Measurements from ENCODE around the gene UBE2I. TPM values are rescaled to one million over a fixed set of nuclear protein-coding genes. Genes with fewer than 3 reads are reported as not detected.

Gene UBE2I
- total RNA-seq, 1 donor from 2014 or later, result 141 TPM

DNA sequence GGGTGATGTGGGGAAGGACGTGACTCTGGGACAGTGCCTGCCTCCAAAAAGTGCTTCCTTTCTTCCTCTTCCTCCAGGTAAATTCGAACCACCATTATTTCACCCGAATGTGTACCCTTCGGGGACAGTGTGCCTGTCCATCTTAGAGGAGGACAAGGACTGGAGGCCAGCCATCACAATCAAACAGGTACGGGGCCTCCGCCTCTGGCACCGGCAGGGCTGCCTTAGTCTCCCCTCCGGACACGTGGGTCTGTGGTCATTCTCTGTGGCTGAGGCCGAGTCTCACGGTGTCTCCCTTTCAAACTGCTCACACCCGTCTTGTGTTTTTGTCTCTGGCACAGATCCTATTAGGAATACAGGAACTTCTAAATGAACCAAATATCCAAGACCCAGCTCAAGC, 10.7 kb downstream of the UBE2I start:
- H3K9me3 ChIP-seq, result no peaks in the 10 kb centered on the region
- no peaks in the 10 kb centered on the region for H3K4me1 ChIP-seq
- intact Hi-C loops (cut with DNase I), result no loop called here
- no peak overlapping the region for H3K27ac ChIP-seq
- TF ChIP-seq, protein P1, sequence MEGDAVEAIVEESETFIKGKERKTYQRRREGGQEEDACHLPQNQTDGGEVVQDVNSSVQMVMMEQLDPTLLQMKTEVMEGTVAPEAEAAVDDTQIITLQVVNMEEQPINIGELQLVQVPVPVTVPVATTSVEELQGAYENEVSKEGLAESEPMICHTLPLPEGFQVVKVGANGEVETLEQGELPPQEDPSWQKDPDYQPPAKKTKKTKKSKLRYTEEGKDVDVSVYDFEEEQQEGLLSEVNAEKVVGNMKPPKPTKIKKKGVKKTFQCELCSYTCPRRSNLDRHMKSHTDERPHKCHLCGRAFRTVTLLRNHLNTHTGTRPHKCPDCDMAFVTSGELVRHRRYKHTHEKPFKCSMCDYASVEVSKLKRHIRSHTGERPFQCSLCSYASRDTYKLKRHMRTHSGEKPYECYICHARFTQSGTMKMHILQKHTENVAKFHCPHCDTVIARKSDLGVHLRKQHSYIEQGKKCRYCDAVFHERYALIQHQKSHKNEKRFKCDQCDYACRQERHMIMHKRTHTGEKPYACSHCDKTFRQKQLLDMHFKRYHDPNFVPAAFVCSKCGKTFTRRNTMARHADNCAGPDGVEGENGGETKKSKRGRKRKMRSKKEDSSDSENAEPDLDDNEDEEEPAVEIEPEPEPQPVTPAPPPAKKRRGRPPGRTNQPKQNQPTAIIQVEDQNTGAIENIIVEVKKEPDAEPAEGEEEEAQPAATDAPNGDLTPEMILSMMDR (IDR thresholded peaks at IDR 0.05), result no peak
- DNase-seq (ENCODE audit: low spot score in 2 of 2), result no peak
- peaks cover 91 to 94% of the 10 kb centered on the region in 2 donors for H3K36me3 ChIP-seq
- H3K4me3 ChIP-seq, result no peak overlapping the region
- H3K27me3 ChIP-seq, result no peaks in the 10 kb centered on the region

DNA sequence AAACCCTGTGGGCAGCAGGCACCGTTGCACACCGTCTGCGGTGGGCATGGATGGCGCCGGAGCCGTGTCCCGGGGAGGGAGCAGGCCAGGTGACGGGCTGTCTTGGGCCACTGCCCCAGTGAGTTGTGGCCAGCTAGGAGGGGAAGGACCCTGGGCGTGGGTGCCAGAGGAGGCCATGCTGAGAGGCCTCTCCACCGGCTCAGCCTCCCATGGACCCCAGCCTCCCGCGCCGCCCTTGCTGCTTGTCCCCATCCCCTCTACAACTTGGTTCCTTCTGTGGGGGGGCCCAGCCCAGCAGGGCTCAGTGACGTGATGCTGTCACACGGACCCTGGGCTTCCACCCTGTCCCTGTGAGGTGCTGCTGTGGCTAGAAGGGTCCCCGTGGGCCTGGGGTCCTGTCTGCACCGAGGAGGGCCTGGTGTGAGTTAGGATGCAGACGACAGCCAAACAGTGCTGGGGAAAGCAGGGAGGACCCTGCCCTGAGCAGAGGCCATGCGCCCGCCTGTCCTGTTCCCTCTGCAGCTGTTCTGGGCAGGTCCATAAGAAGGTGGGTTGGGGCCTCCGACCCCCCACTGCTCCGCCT, 11.3 kb downstream of the UBE2I start:
- H3K27ac ChIP-seq, result no peak overlapping the region
- H3K9me3 ChIP-seq, result no peaks in the 10 kb centered on the region
- peaks cover 91 to 94% of the 10 kb centered on the region in 2 donors for H3K36me3 ChIP-seq
- H3K4me3 ChIP-seq, result no peak overlapping the region
- H3K27me3 ChIP-seq, result no peaks in the 10 kb centered on the region
- TF ChIP-seq, protein P1 (IDR thresholded peaks at IDR 0.05), result no peak
- DNase-seq (ENCODE audit: low spot score in 2 of 2), result no peak
- intact Hi-C loops (cut with DNase I), result no loop called here
- no peaks in the 10 kb centered on the region for H3K4me1 ChIP-seq

DNA sequence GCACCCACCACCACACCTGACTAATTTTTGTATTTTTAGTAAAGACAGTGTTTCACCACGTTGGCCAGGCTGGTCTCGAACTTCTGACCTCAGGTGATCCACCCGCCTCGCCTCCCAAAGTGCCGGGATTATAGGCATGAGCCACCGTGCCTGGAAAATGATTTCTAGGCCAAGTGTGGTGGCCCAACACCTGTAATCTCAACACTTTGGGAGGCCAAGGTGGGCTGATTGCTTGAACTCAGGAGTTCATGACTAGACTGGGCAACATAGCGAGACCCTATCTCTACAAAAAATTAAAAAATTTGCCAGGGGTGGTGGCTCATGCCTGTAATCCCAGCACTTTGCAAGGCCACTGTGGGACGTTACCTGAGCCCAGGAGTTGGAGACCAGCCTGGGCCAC, 13.0 kb downstream of the UBE2I start:
- TF ChIP-seq, protein P1 (IDR thresholded peaks at IDR 0.05), result no peak
- Histone ChIP-seq H3K27ac (no peak overlapping the region), H3K27me3 (no peaks in the 10 kb centered on the region), H3K4me1 (no peaks in the 10 kb centered on the region), H3K4me3 (no peak overlapping the region), H3K36me3 (peaks cover 77 to 93% of the 10 kb centered on the region in 2 donors), H3K9me3 (no peaks in the 10 kb centered on the region)
- no peak for DNase-seq (ENCODE audit: low spot score in 2 of 2)
- intact Hi-C loops (cut with DNase I), result no loop called here

DNA sequence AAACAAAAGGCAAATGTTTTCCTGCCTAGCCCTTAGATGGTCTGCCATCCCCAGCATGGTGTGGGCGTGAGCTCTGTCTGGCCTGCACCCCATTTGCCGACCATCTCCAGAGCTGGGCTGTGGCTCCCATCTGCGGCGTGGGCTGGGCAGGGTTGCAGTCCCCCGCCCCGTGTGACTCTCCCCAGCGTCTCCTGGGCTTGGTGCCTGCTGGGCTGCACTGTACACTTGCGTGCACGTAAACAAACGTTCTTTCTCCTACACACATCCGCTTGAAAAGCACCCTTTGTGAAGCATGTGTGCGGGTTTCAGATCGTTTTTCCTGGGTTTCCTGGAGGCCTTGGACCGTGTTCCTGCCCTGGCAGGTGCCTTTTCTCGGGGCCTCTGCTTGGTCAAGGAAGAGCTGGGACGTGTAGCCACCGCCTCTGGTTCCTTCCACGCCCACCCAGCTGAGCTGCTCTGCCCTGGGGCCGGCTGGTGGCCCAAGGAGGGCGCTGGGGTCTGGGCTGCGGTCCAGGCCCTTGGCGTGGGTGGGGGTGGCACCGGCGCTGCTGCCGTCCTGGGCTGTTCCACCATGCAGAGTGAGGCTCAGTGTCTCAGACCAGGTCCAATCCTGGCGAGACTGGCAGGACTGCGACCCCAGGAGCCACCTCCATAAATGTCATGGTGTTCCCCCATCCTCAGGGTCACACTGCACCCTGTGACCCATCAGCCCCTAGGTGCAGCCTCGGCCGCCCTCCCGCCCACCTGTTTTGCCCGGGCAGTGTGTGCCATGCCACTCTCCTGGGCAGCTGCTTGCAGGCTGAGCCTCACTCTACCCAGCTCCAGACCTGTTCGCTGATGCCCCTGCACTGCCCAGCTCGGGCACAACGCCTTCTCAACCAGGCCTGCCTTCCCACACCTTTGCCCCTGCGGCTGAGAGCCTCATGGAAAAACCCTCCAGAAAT, 14.1 kb downstream of the UBE2I start:
- Histone ChIP-seq H3K9me3 (no peaks in the 10 kb centered on the region), H3K4me1 (no peaks in the 10 kb centered on the region), H3K27ac (no peak overlapping the region), H3K36me3 (peaks cover 65 to 82% of the 10 kb centered on the region in 2 donors), H3K4me3 (no peak overlapping the region), H3K27me3 (no peaks in the 10 kb centered on the region)
- TF ChIP-seq, protein P1 (IDR thresholded peaks at IDR 0.05), result no peak
- no peak for DNase-seq (ENCODE audit: low spot score in 2 of 2)
- intact Hi-C loops (cut with DNase I), result no loop called here

DNA sequence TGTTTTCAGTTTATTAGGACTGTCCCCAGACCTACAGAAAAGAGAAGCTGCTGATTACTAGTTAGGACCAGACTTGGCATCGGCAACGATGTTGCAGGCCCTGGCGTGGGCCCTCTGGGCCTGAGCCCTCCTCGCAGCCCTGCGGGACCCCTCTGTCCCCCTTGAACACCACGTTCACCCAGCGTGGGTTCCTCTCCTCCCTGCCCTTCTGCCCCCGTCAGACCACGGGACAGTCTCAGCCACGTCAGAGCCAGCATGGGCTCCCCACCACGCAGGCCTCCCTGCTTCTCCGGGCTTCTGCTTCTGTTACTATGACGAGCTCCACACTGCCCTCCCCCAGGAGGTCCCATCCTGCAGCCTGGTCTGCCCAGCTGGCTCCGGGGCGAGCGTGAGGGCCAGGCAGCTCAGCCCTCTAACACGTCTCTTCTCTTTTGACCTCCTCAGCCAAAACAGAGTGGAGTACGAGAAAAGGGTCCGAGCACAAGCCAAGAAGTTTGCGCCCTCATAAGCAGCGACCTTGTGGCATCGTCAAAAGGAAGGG, 14.9 kb downstream of the UBE2I start:
- no peak overlapping the region for H3K4me3 ChIP-seq
- H3K9me3 ChIP-seq, result no peaks in the 10 kb centered on the region
- intact Hi-C loops (cut with DNase I), result no loop called here
- TF ChIP-seq, protein P1 (IDR thresholded peaks at IDR 0.05), result no peak
- peaks cover 57 to 74% of the 10 kb centered on the region in 2 donors for H3K36me3 ChIP-seq
- H3K4me1 ChIP-seq, result no peaks in the 10 kb centered on the region
- no peaks in the 10 kb centered on the region for H3K27me3 ChIP-seq
- no peak overlapping the region for H3K27ac ChIP-seq
- DNase-seq (ENCODE audit: low spot score in 2 of 2), result no peak

Measured in ascending aorta (tissue), 2 donors.